GM06990 (cell line): ENCODE measurements around the gene OLIG3.
A peak's percentile ranks its signal among the peaks of the same experiment; 100 is the strongest.

Experiments
- DNase-seq: peaks from one replicate; pipeline ENCODE4 v3.0.0-alpha.2; 2011; ENCODE audit not compliant: insufficient read length; ENCODE audit errors: extremely low read depth
- H3K27me3 ChIP-seq: replicated peaks from 2 replicates; pipeline ENCODE4 v1.6.0; 2011; ENCODE audit warnings: low read length; ENCODE audit not compliant: control insufficient read depth, insufficient read depth
- H3K36me3 ChIP-seq: 2 replicates; pipeline ENCODE4 v1.5.1; 2011; ENCODE audit warnings: low read length; ENCODE audit not compliant: control insufficient read depth, insufficient read depth
- H3K4me3 ChIP-seq: replicated peaks from 2 replicates; pipeline ENCODE4 v1.5.1; 2011; ENCODE audit warnings: low read depth, mild to moderate bottlenecking, control low read depth, low read length
- TF ChIP-seq, protein P1 (sequence below): IDR thresholded peaks from 2 replicates; pipeline ENCODE4 v1.5.1; 2011; ENCODE audit warnings: low read length, control low read depth, mild to moderate bottlenecking, inconsistent platforms; ENCODE audit not compliant: insufficient read depth, poor library complexity, severe bottlenecking

Gene OLIG3

DNA sequence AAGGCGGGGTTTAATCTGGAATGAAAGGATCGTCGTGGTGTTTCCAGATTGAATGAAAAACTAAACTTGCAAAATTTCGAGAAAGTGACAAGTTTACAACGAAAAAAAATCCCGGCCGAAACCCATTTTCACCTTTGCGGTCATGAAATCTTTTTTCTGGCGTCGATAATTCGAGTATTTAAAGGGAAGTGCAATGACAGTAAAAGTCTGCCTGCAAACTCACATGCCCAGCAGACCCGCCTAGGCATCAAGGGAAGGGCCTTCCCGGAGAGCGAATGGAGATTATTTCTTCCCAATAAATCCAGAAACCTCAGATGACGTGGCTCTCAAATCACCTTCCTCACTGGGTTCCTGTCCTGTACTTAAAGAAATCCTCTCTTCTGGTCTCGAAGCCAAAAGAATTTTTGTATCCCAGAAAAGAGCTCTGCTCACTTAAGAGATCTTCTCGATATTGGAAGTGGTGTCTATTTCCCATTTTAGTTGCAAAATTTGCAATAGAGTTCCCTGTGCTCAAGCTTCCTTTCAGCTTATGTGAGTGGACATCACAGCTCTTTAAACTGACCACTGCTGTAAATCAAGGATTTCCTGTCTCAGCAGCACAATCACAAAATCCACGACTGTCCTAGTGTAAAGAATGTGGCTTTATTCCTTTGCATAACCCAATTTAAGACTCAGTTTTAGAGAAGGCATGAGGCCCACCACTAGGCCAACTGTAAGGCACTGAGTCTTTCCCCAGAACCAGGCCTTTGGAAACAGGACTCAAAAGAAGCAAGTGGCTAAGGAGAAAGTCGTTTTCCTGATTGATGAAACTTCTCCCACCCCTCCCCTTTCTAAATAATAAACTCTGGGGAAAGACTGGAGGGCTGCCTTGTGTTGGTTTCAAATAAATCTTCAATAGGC lies 3.9 kb downstream of the OLIG3 start:
- TF ChIP-seq, protein P1, sequence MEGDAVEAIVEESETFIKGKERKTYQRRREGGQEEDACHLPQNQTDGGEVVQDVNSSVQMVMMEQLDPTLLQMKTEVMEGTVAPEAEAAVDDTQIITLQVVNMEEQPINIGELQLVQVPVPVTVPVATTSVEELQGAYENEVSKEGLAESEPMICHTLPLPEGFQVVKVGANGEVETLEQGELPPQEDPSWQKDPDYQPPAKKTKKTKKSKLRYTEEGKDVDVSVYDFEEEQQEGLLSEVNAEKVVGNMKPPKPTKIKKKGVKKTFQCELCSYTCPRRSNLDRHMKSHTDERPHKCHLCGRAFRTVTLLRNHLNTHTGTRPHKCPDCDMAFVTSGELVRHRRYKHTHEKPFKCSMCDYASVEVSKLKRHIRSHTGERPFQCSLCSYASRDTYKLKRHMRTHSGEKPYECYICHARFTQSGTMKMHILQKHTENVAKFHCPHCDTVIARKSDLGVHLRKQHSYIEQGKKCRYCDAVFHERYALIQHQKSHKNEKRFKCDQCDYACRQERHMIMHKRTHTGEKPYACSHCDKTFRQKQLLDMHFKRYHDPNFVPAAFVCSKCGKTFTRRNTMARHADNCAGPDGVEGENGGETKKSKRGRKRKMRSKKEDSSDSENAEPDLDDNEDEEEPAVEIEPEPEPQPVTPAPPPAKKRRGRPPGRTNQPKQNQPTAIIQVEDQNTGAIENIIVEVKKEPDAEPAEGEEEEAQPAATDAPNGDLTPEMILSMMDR, result no peak
- no peak for DNase-seq
- Histone ChIP-seq H3K27me3 (peaks cover 6% of the 10 kb centered on the region), H3K4me3 (no peak overlapping the region), H3K36me3 (no peaks in the 10 kb centered on the region)

DNA sequence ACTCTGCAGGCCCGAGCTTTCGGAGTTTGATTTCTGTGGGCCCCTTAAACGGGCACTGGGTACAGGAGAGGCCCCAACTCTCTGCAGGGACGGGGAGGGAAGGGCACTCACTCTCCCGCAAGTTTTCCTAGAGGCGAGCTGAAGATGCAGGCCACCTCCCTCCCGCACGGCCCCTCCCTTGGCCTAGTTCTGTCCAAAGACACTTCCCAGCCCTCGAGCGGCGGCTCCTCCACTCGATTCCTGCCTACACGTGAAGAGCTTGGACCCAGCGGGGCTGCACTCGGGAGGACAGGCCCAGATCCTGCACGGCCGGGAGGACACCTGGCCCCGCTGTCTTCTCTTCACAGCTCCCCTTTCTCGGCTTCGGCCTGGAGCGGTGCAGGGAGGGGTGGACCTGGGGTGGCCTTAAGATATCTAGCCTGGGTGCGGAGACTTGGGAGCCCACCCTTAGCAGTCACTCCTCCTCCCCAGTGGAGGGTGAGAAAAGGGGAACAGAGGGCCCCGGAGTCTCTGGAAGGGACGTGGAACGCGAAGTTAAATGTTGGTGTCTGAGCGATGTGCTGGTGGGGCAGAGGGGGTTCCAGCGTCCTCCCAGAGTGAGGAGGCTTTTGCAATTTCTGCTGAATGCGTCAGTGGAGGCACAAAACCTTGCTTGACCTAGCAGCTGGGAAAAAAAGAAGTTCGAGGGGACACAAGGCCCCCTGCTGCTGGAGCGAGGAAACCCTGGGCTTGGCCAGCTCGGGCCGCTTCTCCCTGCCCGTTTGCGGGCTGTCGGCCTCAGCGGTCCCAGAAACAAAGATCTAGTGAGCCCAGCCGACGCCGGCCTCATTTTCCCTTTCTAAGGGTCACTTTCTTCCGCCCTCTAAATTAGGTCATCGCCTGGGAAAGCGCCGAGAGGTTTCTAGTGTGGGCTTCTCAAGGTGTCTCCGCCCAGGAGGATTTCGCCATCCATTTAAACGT lies 4.9 kb downstream of the OLIG3 start:
- Histone ChIP-seq H3K36me3 (no peaks in the 10 kb centered on the region), H3K27me3 (peaks cover 6% of the 10 kb centered on the region), H3K4me3 (no peak overlapping the region)
- TF ChIP-seq, protein P1, result no peak
- DNase-seq, result no peak

DNA sequence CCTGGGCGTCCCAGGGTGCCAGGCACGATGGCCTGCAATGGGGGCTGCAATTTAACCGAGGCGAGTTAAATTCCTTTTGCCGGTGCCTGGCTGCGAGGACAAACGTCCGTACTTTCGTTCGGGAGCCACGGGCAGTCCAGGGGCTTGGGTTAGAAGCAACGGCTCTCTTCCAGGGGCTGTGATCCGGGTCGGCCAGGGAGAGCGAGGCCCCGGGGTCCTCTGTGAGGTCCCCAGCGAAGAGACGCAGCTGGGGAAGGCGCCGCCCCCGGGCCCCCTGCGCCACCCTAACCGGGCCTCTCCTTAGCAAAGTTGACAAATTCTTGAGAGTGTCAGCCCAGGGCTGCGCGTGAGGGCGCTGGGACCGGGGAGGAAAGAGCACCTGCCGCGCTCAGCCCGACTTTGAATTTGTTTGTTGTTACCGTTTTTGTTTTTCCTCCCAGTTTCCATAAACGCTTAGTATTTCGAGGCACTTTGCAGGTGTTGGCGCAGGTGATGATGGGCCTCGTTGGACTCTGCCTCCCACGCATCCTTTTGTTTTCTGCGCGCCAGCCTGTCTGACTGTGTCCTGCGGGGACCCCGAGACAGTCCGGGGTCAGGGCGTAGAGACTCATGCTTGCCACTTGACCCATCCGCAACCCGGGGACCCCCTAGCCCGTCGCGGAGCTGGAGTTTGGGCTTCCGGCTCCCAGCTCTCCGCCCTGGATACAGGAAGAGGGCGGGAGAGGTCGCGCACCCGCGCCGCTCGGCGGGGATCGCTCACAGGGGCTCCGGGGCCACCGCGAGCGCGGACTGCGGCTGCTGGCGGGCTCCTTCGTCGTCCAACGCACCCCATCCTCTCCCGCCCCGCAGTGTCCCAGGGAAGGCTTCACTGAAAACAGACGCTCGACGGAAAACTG lies 5.8 kb downstream of the OLIG3 start:
- H3K4me3 ChIP-seq, result peak overlapping the region; percentile 13; the same call in 1 of the 2 replicates
- TF ChIP-seq, protein P1, result no peak
- H3K36me3 ChIP-seq, result no peaks in the 10 kb centered on the region
- peak; percentile 40 for DNase-seq
- peaks cover 3% of the 10 kb centered on the region for H3K27me3 ChIP-seq

DNA sequence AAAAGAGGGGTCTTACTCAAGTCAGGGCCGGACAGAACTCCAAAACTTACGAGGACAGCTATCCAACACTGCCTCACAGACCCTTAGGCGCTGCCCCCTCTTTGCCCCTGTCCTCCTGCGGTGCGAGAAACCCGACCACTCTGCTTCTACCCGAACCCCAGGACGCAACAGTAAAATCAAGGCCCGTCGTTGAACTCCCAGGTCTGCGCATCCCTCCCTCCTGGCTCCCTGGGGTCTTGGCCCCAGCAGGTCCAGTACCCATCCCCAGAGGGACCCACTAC lies 6.4 kb downstream of the OLIG3 start:
- no peak for DNase-seq
- H3K27me3 ChIP-seq, result peaks cover under 1% of the 10 kb centered on the region
- TF ChIP-seq, protein P1, result no peak
- no peaks in the 10 kb centered on the region for H3K36me3 ChIP-seq
- H3K4me3 ChIP-seq, result no peak overlapping the region

DNA sequence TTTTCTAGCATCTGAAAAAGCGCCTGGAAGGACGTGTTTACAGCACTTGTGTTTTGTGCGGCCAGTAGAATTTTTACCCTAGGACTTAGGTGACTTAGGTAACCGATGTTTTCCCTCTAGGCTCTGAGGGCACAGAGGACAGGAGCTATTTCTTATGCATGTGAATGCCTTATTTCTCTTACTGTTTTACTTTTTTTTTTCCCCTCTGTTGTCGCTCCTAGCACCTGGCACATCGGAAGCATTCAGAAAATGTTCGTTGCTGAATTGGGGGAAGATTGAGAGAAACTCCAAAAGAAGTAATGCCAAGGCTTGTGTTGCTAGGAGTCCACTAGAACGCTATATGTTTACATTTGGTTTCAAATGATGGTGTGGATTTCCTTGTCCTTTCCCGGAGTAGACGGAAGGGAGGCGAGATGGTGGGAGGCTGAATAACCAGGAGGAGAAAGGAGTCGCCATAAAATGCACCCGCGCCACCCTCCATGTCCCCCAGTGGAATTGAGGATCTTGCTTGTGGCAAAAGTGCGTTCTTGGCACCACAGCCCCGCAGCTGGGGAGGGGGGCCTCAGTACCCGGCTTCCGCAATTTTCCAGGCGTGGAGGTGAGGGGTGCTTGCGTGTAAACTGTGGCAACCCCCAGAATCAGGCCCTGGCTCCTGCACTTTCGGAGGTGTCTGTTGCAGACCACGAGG lies 6.9 kb downstream of the OLIG3 start:
- Histone ChIP-seq H3K4me3 (no peak overlapping the region), H3K36me3 (no peaks in the 10 kb centered on the region), H3K27me3 (no peaks in the 10 kb centered on the region; the same call in none of the 2 replicates)
- TF ChIP-seq, protein P1, result no peak
- DNase-seq, result no peak
